HepG2 (cell line): Measurements from ENCODE around the gene MADCAM1. TPM values are rescaled to one million over a fixed set of nuclear protein-coding genes. Genes with fewer than 3 reads are reported as not detected.

Experiments
- ARNTL ChIP-seq: sonication (generic); formaldehyde crosslinking; IDR thresholded peaks from 2 replicates; pipeline ENCODE4 v1.4.0; 2020; ENCODE audit warnings: mild to moderate bottlenecking, missing genetic modification reagents
- FIP1L1 ChIP-seq: fragments of 200-400 bp; formaldehyde crosslinking; IDR thresholded peaks from 2 replicates; pipeline ENCODE4 v1.6.1; 2018; ENCODE audit warnings: low read depth, mild to moderate bottlenecking, low read length, moderate library complexity, borderline replicate concordance; ENCODE audit not compliant: insufficient read depth
- HMGA1 ChIP-seq: sonication (generic); formaldehyde crosslinking; conservative IDR thresholded peaks from 2 replicates; pipeline ENCODE4 v1.4.0; 2020; ENCODE audit warnings: missing genetic modification reagents
- HNF4A ChIP-seq: sonication (generic); formaldehyde crosslinking; IDR thresholded peaks from 2 replicates; pipeline ENCODE4 v1.4.0; 2020; ENCODE audit warnings: missing genetic modification reagents
- KLF9 ChIP-seq: IDR thresholded peaks from 2 replicates; pipeline ENCODE4 v1.6.1; 2016; ENCODE audit warnings: low read depth
- MEIS1 ChIP-seq: sonication (generic); formaldehyde crosslinking; IDR thresholded peaks from 2 replicates; pipeline ENCODE4 v1.9.0; 2021; ENCODE audit warnings: mild to moderate bottlenecking, missing genetic modification reagents, moderate library complexity, borderline replicate concordance
- RBAK ChIP-seq: sonication (generic); formaldehyde crosslinking; IDR thresholded peaks from 2 replicates; pipeline ENCODE4 v1.5.1; 2020; ENCODE audit warnings: mild to moderate bottlenecking, missing genetic modification reagents
- RXRB ChIP-seq: IDR thresholded peaks from 2 replicates; pipeline ENCODE4 v1.6.1; 2016; ENCODE audit warnings: borderline replicate concordance, missing genetic modification reagents, missing compliant biosample characterization
- U2AF1 ChIP-seq: fragments of 200-400 bp; formaldehyde crosslinking; optimal IDR thresholded peaks from 2 replicates; pipeline ENCODE3; 2017; ENCODE audit warnings: mild to moderate bottlenecking, low read depth, low read length
- ZBTB8A ChIP-seq: sonication (generic); formaldehyde crosslinking; IDR thresholded peaks from 2 replicates; pipeline ENCODE4 v1.4.0; 2020; ENCODE audit warnings: mild to moderate bottlenecking, low read depth, missing genetic modification reagents, borderline replicate concordance
- ZNF121 ChIP-seq: sonication (generic); formaldehyde crosslinking; IDR thresholded peaks from 2 replicates; pipeline ENCODE4 v1.5.0; 2020; ENCODE audit warnings: mild to moderate bottlenecking, missing genetic modification reagents
- ZNF224 ChIP-seq: sonication (generic); formaldehyde crosslinking; IDR thresholded peaks from 2 replicates; pipeline ENCODE4 v1.5.0; 2020; ENCODE audit warnings: mild to moderate bottlenecking, missing genetic modification reagents
- ZNF644 ChIP-seq: IDR thresholded peaks from 2 replicates; pipeline ENCODE4 v1.6.1; 2016; ENCODE audit warnings: low read depth
- ZNF790 ChIP-seq: sonication (generic); formaldehyde crosslinking; IDR thresholded peaks from 2 replicates; pipeline ENCODE4 v1.8.0; 2022; ENCODE audit warnings: missing genetic modification reagents, mild to moderate bottlenecking, borderline replicate concordance
- polyA plus RNA-seq, 8 experiments: library from polyadenylated mRNA; depleted of rRNA in 3 of 8; stranded (reverse) in 7 of 8; unstranded in 1 of 8; fragments of >200 nt; fragmentation: Illumina TruSeq in 4 of 8; extraction: Trizol in 4 of 8; gene quantifications; 2 replicates each; pipeline versions ENCODE4 v1.2.1 to v1.2.3, GENCODE V29; 2011 to 2016; ENCODE audit warnings: low read depth in 4 of 8, missing spikeins in 1 of 8, mixed read lengths in 1 of 8; ENCODE audit not compliant: insufficient read depth in 1 of 8
- total RNA-seq, 5 experiments: library from RNA; depleted of rRNA; stranded (reverse); fragments of >200 nt; fragmentation: Illumina TruSeq; extraction: Trizol; gene quantifications; 2 replicates each; pipeline ENCODE4 v1.2.3, GENCODE V29; 2016; ENCODE audit warnings: low read depth in 1 of 5
- TF ChIP-seq, protein P1 (sequence below): sonication (generic); formaldehyde crosslinking; IDR thresholded peaks from 2 replicates; pipeline ENCODE4 v1.4.0; 2020; ENCODE audit warnings: missing genetic modification reagents, borderline replicate concordance
- TF ChIP-seq, protein P2 (sequence below): sonication (generic); formaldehyde crosslinking; IDR thresholded peaks from 2 replicates; pipeline ENCODE4 v1.5.0; 2020; ENCODE audit warnings: mild to moderate bottlenecking, missing genetic modification reagents, borderline replicate concordance
- TF ChIP-seq, protein P3 (sequence below): sonication (generic); formaldehyde crosslinking; IDR thresholded peaks from 2 replicates; pipeline ENCODE4 v1.8.1; 2023; ENCODE audit warnings: mild to moderate bottlenecking, moderate library complexity, missing genetic modification reagents
- TF ChIP-seq, protein P4 (sequence below): sonication (generic); formaldehyde crosslinking; IDR thresholded peaks from 2 replicates; pipeline ENCODE4 v1.4.0; 2020; ENCODE audit warnings: missing genetic modification reagents

The MADCAM1 gene
- total and polyA plus RNA-seq, 2 of the 13 experiments (the other 11 are each of a cell fraction or from before 2014, with no cell fraction given), result 0.29 to 0.33 TPM

DNA sequence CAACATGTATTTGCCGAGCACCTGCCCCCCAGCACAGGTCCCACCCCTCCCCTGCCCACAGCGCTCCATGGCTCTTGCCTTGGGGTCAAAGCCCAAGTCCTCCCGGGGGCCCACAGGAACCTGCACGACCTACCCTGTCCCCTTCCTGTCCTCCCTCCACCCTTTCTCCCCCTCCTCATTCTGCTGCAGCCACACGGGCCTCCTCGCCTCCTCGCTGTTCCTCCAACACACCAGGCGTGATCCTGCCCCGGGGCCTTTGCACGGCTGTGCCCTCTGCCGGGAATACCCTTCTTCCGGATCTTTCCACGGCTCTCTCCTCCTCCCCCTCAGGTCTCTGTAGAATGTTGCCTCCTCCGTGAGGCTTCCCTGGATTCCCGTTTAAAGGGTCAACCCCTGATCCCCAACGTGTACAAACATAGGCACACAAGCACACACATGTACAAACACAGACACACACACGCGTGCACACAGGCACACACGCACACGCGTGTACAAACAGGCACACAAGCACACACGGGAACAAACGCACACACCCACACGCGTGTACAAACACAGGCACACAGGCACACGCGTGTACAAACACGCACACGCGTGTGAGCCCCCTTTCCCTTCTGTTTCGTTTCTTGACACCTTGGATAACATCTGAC, 2.8 kb downstream of the MADCAM1 start (continued):
- TF ChIP-seq RXRB, result no peak
- TF ChIP-seq ZNF644 (CRISPR knock-in tag), result no peak
- TF ChIP-seq, protein P1, sequence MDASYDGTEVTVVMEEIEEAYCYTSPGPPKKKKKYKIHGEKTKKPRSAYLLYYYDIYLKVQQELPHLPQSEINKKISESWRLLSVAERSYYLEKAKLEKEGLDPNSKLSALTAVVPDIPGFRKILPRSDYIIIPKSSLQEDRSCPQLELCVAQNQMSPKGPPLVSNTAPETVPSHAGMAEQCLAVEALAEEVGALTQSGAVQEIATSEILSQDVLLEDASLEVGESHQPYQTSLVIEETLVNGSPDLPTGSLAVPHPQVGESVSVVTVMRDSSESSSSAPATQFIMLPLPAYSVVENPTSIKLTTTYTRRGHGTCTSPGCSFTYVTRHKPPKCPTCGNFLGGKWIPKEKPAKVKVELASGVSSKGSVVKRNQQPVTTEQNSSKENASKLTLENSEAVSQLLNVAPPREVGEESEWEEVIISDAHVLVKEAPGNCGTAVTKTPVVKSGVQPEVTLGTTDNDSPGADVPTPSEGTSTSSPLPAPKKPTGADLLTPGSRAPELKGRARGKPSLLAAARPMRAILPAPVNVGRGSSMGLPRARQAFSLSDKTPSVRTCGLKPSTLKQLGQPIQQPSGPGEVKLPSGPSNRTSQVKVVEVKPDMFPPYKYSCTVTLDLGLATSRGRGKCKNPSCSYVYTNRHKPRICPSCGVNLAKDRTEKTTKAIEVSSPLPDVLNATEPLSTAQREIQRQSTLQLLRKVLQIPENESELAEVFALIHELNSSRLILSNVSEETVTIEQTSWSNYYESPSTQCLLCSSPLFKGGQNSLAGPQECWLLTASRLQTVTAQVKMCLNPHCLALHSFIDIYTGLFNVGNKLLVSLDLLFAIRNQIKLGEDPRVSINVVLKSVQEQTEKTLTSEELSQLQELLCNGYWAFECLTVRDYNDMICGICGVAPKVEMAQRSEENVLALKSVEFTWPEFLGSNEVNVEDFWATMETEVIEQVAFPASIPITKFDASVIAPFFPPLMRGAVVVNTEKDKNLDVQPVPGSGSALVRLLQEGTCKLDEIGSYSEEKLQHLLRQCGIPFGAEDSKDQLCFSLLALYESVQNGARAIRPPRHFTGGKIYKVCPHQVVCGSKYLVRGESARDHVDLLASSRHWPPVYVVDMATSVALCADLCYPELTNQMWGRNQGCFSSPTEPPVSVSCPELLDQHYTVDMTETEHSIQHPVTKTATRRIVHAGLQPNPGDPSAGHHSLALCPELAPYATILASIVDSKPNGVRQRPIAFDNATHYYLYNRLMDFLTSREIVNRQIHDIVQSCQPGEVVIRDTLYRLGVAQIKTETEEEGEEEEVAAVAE (CRISPR knock-in tag), result no peak
- TF ChIP-seq ZNF224 (CRISPR knock-in tag), result no peak
- TF ChIP-seq HNF4A, result 0 out of 2 replicates have a peak, but pooled peaks have one; percentile 33
- TF ChIP-seq ZBTB8A (CRISPR knock-in tag), result no peak
- TF ChIP-seq KLF9 (CRISPR knock-in tag), result no peak
- TF ChIP-seq, protein P2, sequence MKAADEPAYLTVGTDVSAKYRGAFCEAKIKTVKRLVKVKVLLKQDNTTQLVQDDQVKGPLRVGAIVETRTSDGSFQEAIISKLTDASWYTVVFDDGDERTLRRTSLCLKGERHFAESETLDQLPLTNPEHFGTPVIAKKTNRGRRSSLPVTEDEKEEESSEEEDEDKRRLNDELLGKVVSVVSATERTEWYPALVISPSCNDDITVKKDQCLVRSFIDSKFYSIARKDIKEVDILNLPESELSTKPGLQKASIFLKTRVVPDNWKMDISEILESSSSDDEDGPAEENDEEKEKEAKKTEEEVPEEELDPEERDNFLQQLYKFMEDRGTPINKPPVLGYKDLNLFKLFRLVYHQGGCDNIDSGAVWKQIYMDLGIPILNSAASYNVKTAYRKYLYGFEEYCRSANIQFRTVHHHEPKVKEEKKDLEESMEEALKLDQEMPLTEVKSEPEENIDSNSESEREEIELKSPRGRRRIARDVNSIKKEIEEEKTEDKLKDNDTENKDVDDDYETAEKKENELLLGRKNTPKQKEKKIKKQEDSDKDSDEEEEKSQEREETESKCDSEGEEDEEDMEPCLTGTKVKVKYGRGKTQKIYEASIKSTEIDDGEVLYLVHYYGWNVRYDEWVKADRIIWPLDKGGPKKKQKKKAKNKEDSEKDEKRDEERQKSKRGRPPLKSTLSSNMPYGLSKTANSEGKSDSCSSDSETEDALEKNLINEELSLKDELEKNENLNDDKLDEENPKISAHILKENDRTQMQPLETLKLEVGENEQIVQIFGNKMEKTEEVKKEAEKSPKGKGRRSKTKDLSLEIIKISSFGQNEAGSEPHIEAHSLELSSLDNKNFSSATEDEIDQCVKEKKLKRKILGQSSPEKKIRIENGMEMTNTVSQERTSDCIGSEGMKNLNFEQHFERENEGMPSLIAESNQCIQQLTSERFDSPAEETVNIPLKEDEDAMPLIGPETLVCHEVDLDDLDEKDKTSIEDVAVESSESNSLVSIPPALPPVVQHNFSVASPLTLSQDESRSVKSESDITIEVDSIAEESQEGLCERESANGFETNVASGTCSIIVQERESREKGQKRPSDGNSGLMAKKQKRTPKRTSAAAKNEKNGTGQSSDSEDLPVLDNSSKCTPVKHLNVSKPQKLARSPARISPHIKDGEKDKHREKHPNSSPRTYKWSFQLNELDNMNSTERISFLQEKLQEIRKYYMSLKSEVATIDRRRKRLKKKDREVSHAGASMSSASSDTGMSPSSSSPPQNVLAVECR (CRISPR knock-in tag), result peak; percentile 52; the same call in 1 of the 2 replicates
- TF ChIP-seq, protein P3, sequence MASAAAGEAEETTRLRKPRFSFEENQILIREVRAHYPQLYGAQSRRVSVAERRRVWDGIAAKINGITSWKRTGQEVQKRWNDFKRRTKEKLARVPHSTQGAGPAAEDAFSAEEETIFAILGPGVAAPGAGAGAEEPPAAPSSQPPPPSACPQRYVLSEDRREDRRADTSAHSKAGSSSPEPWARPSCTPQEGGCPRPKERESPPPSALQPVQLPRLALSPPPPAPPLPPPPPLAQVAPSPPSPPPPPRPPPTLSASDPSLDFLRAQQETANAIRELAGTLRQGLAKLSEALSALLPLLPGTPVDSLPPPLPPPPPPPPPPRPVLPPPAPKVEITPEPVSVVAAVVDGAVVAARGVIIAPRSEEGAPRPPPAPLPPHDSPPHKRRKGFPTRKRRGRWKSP (CRISPR knock-in tag), result no peak
- TF ChIP-seq, protein P4, sequence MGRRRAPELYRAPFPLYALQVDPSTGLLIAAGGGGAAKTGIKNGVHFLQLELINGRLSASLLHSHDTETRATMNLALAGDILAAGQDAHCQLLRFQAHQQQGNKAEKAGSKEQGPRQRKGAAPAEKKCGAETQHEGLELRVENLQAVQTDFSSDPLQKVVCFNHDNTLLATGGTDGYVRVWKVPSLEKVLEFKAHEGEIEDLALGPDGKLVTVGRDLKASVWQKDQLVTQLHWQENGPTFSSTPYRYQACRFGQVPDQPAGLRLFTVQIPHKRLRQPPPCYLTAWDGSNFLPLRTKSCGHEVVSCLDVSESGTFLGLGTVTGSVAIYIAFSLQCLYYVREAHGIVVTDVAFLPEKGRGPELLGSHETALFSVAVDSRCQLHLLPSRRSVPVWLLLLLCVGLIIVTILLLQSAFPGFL (CRISPR knock-in tag), result no peak
- no peak for TF ChIP-seq ARNTL
- TF ChIP-seq RBAK, result no peak
- TF ChIP-seq ZNF790 (CRISPR knock-in tag), result no peak
- no peak for TF ChIP-seq FIP1L1
- peak; percentile 33; the same call in 1 of the 2 replicates for TF ChIP-seq MEIS1 (CRISPR knock-in tag)
- no peak for TF ChIP-seq ZNF121
- TF ChIP-seq U2AF1, result no peak
- TF ChIP-seq HMGA1, result no peak
